ENCODE results near the gene LMBR1.

The LMBR1 gene

DNA sequence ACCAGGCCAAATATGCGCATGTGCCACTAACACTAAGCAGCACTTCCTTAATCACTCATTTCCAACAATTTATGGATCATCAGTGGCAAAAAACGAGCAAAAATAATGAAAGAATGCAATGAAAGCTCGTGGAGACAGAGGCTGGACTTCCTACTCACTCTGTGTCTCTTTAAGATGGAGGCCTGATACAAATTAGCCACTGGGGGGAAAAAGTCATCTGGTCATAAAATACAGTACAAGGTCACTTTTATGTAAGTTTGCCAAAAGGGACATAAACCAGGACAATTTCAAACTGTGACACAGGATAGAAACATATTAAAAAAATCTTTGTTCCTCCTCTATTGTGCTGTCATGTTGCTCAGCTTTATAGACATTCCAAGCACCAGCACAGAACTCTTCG is 101.7 kb downstream of the LMBR1 start:
- no peak for DNase-seq

DNA sequence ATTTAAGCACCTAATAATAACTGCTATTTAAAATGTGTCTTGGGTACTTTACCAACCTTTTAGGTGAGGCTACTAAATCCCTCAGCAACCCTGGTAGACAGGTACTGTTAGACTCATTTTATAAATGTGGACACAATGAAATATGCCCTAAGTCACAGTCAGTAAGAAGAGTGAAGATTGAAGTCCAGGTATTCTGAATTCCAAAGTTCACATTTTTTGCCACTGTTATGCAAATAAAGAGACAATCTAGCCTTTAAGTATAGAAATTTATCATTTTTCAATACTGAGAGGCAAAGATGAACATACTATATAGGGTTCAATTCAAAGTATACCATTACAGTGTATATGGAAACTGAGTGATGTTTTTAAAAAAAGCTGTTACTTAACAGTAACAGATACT is 102.7 kb downstream of the LMBR1 start:
- DNase-seq, result no peak

- no peak for DNase-seq
Observed at GRCh38 chr7:156785998-156786543, 106.9 kb downstream of the LMBR1 start.

- DNase-seq, result no peak
Observed at GRCh38 chr7:156783864-156784263, 109.1 kb downstream of the LMBR1 start.

DNA sequence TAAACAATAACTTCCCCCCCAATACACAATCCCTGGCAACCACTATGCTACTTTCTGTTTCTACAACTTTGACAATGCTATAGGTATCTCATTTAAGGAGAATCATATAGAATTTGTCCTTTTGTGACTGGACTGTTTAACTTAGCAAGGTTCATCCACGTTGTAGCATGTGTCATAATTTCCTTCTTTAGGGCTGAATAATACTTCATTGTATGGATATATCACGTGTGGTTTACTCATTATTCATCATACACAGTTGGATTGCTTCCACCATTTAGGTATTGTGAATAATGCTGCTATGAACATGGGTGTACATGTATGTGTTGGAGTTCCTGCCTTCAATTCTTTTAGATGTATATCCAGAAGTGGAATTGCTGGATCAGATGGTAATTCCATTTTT is 111.0 kb downstream of the LMBR1 start:
- DNase-seq, result no peak

DNA sequence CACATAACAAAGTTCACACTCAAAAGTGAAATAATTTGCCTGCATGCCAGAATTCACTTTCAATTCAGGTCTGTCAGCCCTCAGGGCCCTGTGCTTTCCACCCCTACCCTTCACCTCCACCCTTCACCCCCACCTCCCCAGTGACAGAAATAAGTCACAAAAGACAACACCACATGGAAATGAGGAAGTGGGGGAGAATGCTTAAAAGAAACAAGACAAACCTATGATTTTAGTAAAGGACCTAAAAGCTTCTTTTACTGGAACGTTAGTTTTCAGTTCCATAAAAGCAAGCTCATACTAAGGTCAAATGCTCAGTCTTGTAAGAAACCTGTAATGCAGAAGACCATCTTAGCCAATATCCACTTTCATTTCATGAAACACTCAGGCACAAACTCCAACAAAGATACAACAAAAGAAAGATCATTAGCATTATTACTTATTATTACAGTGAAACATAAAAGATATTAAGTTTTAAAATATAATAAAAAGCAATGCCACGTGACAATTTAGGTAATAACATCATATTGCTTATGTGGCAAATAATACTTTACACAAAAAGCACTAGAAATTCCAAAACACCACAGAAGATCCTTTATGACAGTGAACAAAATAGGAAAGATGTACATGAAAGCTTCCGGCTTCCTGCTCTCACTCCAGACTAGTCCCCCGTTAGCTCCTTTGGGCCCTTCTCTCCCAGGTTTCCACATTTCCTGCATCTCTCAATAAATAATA is 112.1 kb downstream of the LMBR1 start:
- DNase-seq, result no peak

GRCh38 chr7:156778668-156779067 is 114.3 kb downstream of the LMBR1 start:
- DNase-seq, result no peak

DNA sequence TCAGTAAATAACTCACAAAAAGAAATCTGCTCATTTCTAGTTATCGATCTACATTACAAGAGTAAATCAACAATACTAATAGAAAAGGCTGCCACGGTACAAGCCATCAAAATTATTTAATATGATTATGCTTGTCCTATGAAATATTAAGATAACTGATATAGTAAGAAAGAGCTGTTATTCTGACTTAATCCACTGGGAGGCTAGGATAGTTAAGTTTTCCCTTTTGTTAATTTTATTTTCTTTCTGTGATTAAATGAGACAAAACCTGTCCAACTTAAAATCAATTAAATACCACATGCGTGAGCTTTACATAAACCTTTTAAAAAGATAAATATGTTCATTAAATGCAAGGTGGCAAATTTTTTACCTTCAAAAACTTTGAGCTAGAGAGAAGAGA is 114.8 kb downstream of the LMBR1 start:
- no peak for DNase-seq

DNA sequence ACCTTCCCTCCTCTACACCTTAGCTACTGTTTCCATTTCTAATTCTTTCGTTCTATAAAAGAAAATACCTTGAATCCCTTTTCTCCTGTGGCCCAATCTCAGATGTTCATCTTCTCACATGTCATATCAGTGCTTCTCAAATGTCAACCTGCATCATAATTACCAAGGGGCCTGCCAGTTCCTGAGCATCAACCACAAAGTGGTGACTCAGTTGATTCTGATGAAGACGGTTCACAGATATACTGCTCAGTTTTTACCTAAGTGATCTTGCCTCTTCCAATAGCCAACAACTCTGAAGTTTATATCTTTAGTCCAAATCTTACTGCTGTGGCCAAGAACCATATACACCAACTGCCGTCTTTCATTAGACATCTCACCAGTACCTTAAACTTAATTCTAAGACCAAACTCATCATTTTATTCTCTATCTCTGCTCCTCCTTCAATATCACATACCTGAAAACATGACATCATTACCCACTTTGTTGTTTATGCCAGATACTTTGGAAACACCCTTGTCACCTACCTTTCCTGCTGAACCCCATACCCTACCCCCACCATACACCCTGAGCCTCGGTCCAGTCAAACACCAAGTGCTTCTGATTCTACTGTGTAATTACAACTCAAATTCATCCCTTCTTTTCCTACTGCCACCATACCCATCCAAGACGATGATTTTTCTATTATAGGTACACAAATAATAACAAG is 115.5 kb downstream of the LMBR1 start:
- no peak for DNase-seq

DNA sequence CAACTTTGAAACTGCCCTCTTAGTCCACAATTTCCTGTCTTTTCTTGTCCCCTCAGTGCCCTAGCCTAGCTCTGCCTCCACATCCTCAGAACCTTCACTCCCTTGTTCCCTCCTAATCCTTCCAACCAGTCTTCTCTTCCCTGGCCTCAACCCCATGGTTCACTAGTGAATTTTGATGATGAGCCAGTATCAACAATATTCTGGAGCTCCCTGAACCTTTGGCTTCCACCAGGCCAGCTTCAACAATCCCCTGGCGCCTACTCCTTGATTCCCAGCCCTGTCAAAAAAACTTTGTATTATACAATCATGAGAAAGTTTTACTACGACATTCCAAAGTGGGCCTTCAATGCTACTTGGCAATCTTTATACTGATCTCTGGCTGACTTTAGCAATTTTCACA is 116.5 kb downstream of the LMBR1 start:
- DNase-seq, result no peak

GRCh38 chr7:156773966-156774365 is 119.0 kb downstream of the LMBR1 start:
- no peak for DNase-seq

DNA sequence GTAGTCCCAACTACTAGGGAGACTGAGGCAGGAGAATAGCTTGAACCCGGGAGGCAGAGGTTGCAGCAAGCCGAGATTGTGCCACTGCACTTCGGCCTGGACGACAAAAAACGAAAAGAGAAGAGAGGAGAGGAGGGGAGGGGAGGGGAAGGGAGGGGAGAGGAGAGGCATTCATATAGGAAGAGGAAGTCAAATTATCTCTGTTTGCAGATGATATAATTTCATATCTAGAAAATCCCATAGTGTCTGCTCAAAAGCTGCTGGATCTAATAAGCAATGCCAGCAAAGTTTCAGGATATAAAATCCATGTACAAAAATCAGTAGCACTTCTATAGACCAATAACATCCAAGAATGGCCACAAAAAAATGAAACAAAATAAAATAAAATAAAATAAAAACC is 120.3 kb downstream of the LMBR1 start:
- no peak for DNase-seq

- no peak for DNase-seq
Observed at GRCh38 chr7:156768698-156769472, 124.1 kb downstream of the LMBR1 start.

DNA sequence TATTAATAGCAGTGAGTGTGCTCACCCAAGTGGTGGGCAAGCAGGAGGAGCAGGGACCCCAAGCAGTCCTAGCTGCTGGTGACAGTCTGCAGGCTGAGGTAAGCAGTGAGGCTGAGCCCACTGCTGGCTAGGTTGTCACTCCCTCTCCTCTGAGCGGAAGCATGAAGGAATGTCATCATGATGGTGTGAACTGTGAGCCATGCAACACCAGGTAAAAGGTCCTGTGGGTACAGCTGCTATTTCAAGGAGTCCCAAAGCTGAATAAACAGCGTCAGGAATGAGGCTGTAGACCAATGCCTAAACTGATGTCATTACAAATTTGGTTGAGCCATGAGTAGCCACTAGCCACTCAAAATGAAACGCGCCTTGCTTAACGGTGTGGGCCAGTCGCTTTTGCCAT is 126.3 kb downstream of the LMBR1 start:
- DNase-seq, result no peak

- no peak for DNase-seq
Observed at GRCh38 chr7:156765901-156766656, 126.9 kb downstream of the LMBR1 start.

GRCh38 chr7:156764766-156765165 is 128.2 kb downstream of the LMBR1 start:
- no peak for DNase-seq

- peak; percentile 61 for DNase-seq
Observed at GRCh38 chr7:156764016-156764669, 128.8 kb downstream of the LMBR1 start.

GRCh38 chr7:156759579-156760202 is 133.3 kb downstream of the LMBR1 start:
- no peak for DNase-seq

GRCh38 chr7:156759143-156759542 is 133.8 kb downstream of the LMBR1 start:
- DNase-seq, result no peak

DNA sequence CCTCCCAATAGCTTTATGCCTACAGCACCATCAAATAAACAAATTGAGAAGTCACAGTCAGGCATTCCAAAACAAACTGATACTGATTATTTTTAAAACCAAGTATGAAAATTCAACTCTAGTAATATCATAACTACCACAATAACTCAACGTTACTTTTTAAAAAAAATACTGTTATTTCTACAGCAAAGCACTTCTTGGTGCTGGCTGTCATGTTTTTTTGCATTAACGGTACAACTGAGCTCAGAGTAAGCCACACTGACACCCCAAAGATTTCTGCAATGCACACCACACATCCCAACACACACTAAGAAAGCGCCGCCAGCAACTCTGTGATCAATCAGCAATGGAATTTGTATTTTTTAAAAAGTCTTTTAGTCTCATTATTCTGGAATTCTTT is 138.8 kb downstream of the LMBR1 start:
- no peak for DNase-seq

GRCh38 chr7:156753630-156754029 is 139.4 kb downstream of the LMBR1 start:
- no peak for DNase-seq

- DNase-seq, result no peak
Observed at GRCh38 chr7:156753229-156753560, 139.8 kb downstream of the LMBR1 start.

Measured in amniotic stem cell (primary cell).